BJ (cell line): ENCODE measurements around the gene ADCY9. TPM values are rescaled to one million over a fixed set of nuclear protein-coding genes. Genes with fewer than 3 reads are reported as not detected.

ENCODE experiments used
- CTCF ChIA-PET: fragments of 350-600 bp; formaldehyde crosslinking; extraction: SDS; loops from one replicate; lab custom pipeline; 2021; ENCODE audit warnings: antibody characterized with exemption, inconsistent platforms; lab: Yijun Ruan, JAX
- POLR2A ChIA-PET: fragments of 300-600 bp; sonication (Branson Sonifier 250); formaldehyde crosslinking; extraction: SDS; loops from one replicate; lab custom pipeline; 2021; ENCODE audit warnings: antibody characterized with exemption; lab: Charles Lee
- DNase-seq: peaks from one replicate; pipeline ENCODE4 v3.0.0-alpha.2; 2011; ENCODE audit warnings: low read depth
- H3K27me3 ChIP-seq: 2 replicates; pipeline ENCODE4 v1.6.0; 2011; ENCODE audit warnings: low read length; ENCODE audit not compliant: control insufficient read depth, insufficient read depth
- H3K36me3 ChIP-seq: 2 replicates; pipeline ENCODE4 v1.5.1; 2011; ENCODE audit warnings: low read length; ENCODE audit not compliant: control insufficient read depth, insufficient read depth
- H3K4me3 ChIP-seq: 2 replicates; pipeline ENCODE4 v1.5.1; 2011; ENCODE audit warnings: low read depth, mild to moderate bottlenecking, control low read depth, low read length
- CTCF ChIP-seq: IDR thresholded peaks from 2 replicates; pipeline ENCODE4 v1.5.1; 2011; ENCODE audit warnings: low read depth, mild to moderate bottlenecking, control low read depth, inconsistent platforms, low read length, moderate library complexity; ENCODE audit not compliant: insufficient read depth
- polyA plus RNA-seq: library from polyadenylated mRNA; depleted of rRNA; stranded (reverse); fragments of >200 nt; gene quantifications from 2 replicates; pipeline ENCODE4 v1.2.3, GENCODE V29; 2011

The ADCY9 gene
- polyA plus RNA-seq, 1 experiment = 28.2 TPM

- Histone ChIP-seq H3K4me3 (no peak overlapping the region), H3K27me3 (no peaks in the 10 kb centered on the region), H3K36me3 (no peaks in the 10 kb centered on the region)
- DNase-seq = no peak
- CTCF ChIA-PET = no interaction called here
- no peak for TF ChIP-seq CTCF
- POLR2A ChIA-PET = no interaction called here
Measured at GRCh38 chr16:4017807-4018206, 98.4 kb downstream of the ADCY9 start.

- no peak for DNase-seq
- no peaks in the 10 kb centered on the region for H3K36me3 ChIP-seq
- no peak overlapping the region for H3K4me3 ChIP-seq
- ChIA-PET CTCF (no interaction called here), POLR2A (no interaction called here)
- no peak for TF ChIP-seq CTCF
- no peaks in the 10 kb centered on the region for H3K27me3 ChIP-seq
Measured at GRCh38 chr16:4016658-4017057, 99.6 kb downstream of the ADCY9 start.

GRCh38 chr16:4016005-4016352 is 100.3 kb downstream of the ADCY9 start:
- Histone ChIP-seq H3K27me3 (no peaks in the 10 kb centered on the region), H3K36me3 (no peaks in the 10 kb centered on the region), H3K4me3 (no peak overlapping the region)
- ChIA-PET POLR2A (no interaction called here), CTCF (no interaction called here)
- no peak for DNase-seq
- TF ChIP-seq CTCF = no peak

- Histone ChIP-seq H3K4me3 (no peak overlapping the region), H3K27me3 (no peaks in the 10 kb centered on the region), H3K36me3 (no peaks in the 10 kb centered on the region)
- CTCF ChIA-PET = no interaction called here
- no peak for TF ChIP-seq CTCF
- POLR2A ChIA-PET = no interaction called here
- DNase-seq = no peak
Measured at GRCh38 chr16:4015275-4016004, 100.8 kb downstream of the ADCY9 start.

GRCh38 chr16:4011940-4012629 is 104.2 kb downstream of the ADCY9 start:
- no peak for TF ChIP-seq CTCF
- H3K4me3 ChIP-seq = no peak overlapping the region
- H3K36me3 ChIP-seq = peaks cover 2% of the 10 kb centered on the region; the same call in 1 of the 2 replicates
- ChIA-PET POLR2A (no interaction called here), CTCF (interaction anchor here (0.8 kb wide), 1 partner anchor 242 kb away, joined by 5 read pairs; no protein-coding TSS in a partner anchor)
- DNase-seq = no peak
- H3K27me3 ChIP-seq = no peaks in the 10 kb centered on the region
